GM18867 (cell line): ENCODE measurements around the gene MACC1.

ENCODE experiments used
- ATAC-seq: cut with Tn5 transposase; IDR thresholded peaks from one replicate; pipeline ENCODE4 v1.9.1; 2021; ENCODE audit warnings: mild to moderate bottlenecking, moderate library complexity; ENCODE audit not compliant: unreplicated experiment

MACC1 gene, protein sequence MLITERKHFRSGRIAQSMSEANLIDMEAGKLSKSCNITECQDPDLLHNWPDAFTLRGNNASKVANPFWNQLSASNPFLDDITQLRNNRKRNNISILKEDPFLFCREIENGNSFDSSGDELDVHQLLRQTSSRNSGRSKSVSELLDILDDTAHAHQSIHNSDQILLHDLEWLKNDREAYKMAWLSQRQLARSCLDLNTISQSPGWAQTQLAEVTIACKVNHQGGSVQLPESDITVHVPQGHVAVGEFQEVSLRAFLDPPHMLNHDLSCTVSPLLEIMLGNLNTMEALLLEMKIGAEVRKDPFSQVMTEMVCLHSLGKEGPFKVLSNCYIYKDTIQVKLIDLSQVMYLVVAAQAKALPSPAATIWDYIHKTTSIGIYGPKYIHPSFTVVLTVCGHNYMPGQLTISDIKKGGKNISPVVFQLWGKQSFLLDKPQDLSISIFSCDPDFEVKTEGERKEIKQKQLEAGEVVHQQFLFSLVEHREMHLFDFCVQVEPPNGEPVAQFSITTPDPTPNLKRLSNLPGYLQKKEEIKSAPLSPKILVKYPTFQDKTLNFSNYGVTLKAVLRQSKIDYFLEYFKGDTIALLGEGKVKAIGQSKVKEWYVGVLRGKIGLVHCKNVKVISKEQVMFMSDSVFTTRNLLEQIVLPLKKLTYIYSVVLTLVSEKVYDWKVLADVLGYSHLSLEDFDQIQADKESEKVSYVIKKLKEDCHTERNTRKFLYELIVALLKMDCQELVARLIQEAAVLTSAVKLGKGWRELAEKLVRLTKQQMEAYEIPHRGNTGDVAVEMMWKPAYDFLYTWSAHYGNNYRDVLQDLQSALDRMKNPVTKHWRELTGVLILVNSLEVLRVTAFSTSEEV

DNA sequence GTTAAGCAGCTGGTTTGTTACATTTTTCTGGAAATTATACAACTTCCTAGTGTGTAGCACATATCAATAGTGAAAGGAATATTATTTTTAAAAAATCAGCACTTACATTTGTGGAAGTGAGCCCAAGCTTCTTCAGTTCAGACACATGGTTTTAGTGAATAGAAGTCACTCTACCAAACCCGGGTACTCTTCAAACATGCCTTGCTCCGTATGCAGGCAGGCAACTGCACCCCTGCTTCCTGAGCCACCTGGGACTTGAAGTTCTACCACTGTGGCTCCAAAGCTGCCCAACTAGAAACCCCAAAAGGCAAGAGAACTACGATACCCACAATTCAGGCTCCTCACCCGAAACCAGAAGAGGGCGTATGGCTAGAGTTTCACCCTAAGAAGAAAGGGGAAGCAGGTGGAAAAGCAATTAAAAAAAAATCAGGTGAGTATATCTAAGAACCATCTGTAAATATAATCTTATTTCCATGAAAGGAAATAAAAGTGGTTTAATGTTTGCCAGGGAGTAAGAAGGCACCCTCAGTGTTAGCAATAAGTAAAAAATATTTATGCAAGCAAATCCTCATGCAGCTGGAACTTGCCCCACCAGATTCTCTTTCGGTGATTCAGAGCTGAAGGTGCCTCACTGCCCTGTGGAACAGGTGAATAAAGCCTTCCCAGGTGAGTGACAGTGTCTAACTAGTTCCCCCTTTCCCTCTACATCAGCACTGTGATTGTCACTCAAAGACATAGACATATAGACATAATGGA is at the start of gene MACC1:
Gene MACC1, minus strand, starts transcription at position 192 of the 756 bp plus-strand sequence. CDS start 55,522 bp downstream, outside the sequence.
- ATAC-seq, result peak; percentile 49

DNA sequence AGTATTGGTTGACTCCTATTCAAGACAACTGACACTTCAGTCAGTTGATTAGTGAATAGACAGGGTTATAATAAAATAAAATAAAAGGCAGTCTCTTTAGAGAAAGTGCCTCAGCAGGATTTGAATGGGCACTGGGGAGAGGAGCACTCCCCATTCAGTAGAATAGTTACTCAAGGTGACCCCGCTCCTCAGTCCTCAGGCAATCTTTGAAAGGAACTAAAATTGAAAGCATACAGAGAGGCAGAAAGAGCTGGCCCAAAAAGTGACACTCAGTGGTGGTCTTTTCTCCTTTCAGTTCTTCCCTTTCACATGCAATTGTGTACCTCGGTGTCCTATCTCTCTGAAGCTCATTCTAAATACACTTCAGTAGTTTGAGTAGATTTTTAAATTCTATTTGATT is 47.4 kb upstream of the MACC1 start:
- ATAC-seq, result no peak

DNA sequence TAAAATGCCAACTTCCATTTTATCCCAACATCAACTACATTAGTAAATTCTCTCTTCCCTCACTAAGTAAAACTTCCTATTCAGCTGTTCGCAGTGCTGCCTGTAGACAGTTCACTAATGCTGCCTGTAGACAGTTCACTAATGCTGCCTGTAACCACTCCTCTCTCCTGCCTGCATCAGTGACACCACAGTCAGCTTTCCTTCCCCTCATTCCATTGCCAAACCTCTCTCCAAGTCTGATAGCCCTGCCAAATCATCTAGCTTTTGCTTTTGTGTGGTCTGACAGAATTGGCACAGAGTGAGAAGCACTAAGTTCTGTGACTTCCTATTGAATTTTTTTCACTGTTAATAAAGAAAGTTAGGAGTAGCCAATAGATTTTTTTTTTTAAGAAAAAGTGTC is 43.0 kb upstream of the MACC1 start:
- ATAC-seq, result no peak

DNA sequence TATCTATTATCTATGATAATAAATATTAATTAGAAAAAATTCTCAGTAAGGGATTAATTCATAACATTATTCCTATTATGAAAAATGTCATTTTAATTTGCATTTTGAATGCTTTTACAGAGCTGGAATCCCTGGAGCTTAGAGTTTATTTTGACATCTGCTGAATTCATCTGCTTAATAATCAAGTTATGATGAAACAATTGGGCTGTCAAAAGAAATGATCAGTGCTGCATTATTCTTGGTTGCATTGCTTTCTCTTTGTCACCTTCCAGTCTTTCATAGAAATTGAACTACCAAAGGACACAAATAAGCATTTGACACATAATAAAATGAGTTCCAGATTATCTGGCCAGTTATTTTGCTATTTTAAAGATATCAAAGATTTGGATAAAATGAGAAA is 40.0 kb upstream of the MACC1 start:
- no peak for ATAC-seq

DNA sequence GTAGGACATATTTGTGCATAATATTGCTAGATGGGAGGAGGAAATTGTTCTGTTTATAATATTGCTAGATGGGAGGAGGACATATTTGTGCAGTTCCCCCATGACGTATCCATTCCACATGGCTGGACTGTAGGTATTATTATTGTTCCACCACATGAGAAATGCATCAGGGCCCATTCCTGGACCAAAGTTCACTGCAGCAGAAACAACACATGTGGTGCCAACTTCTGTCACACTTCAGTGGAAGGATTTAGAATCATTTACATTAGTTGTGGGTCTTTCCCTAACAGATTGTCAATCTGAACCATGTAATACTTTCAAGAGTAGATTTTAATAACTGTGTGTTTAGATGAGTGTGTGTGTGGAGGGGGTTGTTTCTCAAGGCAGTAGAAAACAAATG is 32.7 kb upstream of the MACC1 start:
- ATAC-seq, result no peak

DNA sequence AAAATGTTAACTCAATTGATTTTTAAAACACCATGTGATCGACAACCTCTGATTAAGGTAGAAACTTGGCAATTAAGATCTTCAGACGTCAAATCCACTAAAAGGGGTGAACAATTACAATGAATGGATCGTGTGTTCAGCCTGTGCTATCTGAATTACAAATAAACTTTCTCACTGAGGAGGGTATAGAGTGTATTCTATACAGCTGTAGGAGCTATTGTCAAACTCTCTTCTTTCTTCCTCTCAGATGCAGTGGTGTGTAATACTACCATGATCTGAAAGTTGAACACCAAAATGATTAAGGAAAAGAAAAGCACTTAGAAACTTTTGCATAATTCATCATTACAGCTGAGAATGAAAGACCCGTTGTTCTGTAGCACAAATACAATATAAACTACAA is 32.2 kb upstream of the MACC1 start:
- no peak for ATAC-seq

DNA sequence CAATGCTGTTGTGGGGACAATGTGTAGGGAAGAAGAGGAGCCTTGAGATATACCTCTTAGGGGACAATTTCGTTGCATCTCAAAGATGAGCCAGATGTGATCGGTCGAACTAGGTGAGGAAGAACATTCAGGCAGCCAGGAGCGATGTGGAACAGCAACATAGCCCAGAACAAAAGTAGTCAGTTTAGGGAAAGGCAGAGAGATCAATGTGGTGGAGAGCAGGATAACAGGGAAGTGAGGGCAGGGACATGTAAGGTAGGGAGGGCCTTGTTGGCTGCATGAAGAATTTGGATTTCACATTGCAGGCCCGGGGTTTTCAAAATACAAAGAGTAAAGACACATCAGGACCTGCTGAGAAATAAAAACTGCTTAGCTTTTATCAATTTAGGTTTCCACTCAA is 29.1 kb upstream of the MACC1 start:
- no peak for ATAC-seq

DNA sequence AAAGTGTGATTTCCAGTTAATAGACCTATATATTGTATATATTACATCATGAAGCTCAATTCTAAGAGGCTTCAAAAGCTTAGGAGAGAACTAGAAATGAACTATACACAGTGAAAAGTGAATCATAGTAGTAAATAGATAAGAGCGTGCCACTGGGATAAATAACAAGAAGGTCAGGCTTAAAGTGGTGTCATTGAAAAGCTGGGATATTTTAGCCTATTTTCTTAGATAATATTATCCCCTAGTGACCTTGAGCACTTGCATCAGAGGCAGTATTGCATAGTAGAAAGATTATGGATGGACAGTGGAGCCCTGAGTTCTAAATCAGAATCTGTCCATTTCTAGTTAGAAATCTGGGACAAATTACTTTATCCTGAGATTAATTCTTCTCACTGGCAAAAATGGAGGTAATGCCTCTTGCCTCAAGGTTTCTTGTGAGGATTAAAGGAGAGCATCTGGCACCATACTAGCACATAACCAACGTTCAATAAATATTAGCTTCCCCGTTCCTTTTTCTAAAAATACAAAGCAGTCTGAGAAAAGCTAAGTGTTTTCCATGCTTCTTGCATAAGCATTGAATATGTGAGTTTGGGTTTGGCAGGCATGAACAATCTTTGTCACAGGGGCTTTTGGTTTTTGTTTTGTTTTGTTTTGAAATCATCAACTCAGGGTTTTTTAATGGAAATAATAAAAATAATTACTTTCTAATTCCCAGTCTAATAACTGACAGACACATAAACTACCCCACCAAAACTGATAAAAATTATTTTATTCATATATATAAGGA is 27.3 kb upstream of the MACC1 start:
- no peak for ATAC-seq

DNA sequence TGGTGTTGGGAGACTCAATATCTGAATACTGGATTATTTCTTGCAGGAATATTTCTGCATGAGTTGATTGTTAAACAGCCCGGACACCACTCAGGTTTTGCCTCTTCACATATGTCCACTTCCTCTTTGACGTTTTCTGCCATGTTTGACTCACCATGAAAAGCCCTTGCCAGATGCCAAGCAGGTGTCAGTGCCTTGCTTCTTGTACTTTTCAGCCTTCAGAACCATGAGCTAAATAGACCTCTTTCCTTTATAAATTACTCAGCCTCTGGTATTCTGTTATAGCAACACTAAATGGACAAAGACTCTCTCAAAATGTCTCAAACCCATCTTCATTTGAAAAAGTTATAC is 24.7 kb upstream of the MACC1 start:
- peak; percentile 38 for ATAC-seq

DNA sequence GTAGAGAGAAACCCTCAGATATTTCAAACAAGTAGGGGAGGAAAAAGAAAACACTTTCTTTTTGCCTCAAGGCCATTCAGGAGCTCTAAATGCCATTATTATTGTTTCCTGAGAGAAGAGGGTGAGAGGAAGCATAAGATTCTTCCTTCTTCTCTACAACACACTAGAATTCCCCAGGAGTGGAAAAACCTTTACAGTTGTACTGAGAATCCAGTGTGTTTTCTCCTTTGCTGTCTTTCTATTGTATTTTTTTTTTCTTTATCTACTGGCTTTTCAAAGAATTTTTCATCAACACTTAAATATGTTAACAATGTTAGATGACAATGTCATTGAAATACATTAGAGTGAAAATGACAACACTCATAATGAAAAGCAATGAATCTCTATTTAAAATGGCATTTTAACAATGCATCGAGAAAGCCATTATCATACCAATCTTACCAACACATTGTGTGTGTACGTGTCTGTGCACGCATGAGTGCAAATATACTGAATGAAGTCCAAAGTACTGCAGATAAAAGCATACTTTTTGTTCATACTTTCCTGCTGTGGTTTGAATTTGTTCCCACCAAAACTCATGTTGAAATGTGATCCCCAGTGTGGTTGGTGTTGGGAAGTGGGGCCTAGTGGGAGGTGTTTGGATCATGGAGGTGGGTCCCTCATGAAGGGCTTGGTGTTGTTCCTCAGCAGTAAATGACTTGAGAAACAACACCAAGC is 24.2 kb upstream of the MACC1 start:
- no peak for ATAC-seq

DNA sequence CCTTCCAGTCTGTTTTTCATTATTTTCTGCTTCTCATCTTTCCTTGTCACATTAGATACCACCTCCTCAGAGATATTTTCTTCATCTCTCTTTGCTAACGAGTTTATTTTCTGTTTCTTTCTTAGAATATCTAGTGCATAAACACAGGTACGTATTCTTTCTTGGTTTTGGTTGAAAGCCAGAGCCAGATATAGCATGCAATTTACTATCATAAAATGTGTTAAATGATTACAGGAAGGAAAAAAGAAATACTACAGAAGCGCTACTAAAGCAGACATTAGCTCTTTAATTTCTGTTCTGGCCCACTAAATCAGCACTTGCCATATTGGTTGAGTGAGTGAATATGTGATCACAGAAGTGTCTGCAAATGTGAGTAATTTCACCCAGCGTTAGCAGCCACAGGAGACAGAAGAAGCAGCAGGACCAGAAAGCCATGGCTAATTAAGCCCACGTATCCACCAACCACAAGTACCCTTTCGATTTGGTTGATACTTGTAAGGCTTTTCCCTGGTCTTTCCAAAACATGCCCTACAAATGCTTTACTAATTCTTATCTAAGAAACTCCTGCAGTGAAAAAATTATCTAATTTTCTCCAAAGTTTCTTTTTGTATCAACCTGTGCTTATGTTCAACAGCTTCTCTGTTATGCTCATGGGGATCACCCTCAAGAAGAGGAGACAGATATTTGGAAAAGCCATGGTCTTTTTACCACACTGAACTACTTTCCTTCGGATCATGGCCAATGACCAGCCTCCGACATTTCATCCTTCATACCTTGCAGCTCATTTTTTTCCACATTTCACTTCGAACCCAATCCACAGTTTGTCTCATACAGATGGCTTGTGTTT is 23.1 kb upstream of the MACC1 start:
- ATAC-seq, result peak; percentile 42

DNA sequence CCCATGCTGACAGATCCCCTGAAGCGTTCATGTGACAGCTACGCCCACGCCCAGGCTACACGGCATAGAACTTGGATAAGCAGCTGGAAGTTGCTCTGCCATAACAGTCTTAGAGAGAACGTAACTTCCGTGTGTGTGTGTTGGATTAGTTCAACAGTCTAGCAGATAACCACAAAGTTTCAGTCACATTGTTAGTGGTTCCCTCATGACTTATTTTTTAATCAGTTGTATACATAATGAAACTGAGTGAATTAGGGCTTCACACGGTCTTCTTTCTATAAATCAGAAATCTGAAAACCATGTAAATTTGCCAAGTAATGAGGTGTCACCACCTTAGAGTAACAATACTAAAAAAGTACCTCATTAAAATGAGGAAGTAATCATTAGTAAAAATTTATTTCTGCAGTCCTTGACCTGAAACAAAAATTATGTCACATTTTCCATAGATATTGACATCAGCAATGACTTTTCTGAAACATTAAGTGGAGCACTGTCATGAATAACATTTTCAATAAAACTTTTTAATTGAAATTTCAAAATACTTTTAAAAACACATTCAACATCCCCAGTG is 21.7 kb upstream of the MACC1 start:
- ATAC-seq, result peak; percentile 89

DNA sequence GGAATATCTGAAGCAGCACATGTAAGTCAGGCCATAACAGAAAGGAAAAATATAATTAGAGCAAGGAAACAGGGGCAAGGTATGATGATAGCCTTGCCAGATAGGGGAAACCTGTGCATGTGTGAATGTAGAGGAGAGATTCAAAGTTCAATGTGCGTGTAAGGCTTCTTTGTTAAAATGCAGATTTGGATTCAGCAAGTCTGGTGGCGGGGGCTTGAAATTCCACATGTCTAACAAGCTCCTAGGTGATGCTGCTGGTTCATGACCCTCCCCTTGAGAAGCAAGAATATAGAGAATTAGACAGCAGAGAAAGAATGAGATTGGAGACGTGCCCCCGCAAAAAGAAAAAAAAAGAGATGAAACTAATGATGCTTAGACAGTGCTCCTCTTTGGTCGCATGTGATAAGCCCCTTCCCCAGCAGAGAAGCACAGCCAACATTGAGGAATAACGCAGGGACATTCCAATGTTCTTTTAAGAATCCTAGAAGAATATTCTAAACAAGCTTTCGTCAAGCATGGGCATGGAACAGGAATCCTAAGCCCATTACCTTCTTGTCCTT is 21.1 kb upstream of the MACC1 start:
- no peak for ATAC-seq

DNA sequence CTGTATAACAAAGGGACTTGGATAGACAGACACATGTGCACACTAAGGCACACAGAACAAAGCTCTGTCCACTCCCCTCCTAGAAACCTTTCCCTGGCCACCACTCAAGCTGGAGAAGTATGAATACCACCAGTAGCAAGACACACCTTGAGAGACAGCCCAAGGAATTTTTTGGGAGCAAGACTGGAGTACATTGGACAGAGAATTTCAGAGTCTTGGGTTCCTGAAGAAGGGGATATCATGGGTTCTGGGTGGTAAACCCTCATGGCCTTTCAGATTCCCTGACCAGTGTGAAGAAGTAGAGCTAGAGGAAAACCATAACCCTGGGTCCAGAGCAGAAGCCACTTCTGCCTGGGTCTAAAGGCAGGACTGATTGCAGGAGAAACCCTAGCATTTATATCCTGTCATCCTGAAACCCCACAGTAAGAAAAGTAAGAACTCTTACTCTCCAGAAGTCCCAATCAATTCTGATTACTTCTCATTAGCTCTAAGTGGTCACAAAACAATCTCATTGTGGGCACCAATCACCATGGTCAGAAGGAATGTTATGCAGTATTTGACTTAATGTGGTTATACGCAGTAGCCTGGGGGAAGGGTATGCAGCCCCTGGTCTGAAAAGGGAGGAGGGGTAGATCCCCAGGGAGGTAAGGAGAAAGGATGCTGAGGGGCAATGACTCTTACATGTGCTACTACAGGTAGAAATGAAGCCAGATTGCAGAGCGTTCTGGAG is 20.4 kb upstream of the MACC1 start:
- ATAC-seq, result no peak

DNA sequence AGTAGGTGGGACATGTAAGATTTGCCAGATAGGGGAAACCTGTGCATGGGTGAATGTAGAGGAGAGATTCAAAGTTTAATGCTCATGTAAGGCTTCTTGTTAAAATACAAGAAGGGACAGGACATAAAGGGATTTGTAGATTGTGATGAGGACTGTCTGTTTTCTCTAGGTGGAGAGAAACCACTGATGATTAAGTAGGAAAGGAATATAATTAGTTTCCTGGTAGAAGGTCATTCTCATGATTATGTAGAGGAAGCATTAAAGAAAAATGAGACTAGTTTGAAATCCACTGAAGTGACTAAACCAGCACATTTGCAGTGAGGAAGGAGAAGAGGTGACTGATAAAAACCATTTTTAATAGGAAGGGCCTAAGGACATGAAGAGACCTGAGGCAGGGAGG is 19.6 kb upstream of the MACC1 start:
- no peak for ATAC-seq

DNA sequence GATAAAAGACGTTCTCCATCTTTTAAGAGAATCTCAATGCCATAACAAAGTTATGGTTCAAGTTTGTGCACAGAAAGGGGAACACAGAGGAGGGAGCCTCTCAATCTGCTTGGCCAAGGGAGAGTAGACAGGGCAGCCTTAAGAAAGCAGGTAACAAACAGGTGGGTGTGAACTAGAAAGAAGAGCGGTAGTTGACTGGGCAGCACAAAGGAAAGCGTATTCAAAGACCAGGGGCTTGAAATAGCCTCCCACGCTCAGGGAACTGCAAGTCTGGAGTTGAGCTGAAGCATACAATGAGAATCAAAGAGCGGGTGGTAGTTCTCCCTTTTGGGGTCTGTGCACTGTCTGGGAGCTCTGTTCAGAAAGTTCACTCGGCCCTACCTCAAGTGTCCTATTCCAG is 18.9 kb upstream of the MACC1 start:
- ATAC-seq, result no peak

DNA sequence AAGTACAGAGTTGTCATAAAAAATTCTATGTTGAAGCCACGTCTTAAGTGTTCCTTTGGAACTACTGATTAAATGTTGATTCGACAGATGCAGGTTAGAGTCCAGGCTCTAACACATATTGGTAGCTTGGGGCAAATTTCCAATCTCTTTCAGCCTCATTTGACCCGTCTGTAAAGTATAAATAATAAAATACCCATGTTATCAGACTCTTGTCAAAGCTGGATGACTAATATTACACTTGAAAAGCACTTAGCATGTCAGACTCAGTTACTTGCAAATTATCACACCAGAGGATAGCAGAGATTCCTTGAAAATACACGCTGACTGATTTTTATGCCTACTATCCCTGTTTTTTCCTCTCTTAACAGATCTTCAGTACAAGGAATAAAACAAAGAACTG is 18.1 kb upstream of the MACC1 start:
- ATAC-seq, result no peak

DNA sequence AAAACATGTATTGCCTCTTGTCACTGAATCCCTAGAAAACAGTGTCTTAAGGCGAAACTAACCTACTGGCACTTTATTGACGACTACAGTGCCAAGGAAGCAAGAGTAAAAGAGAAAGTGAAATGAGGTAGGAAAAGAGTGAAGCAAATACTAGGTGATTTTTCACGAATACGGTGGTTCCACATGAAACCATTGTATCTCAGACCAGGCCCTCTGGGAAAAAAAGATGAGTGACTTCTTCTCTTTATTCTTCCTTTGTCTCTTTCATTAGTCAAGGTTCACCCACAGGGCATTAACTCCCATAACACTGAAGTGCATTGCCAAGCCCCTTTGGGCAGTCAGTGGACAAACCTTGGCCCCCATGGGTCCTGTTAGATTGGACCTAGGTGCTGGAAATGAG is 16.2 kb upstream of the MACC1 start:
- ATAC-seq, result no peak
